GM12873 (cell line): Measurements from ENCODE around the gene TKT.
A peak's percentile ranks its signal among the peaks of the same experiment; 100 is the strongest.

Source experiments
- CTCF ChIP-seq: IDR thresholded peaks from 2 replicates; pipeline ENCODE4 v1.5.1; 2012; ENCODE audit warnings: low read depth, mild to moderate bottlenecking, moderate library complexity, low read length, control low read depth; ENCODE audit not compliant: insufficient read depth; ENCODE audit errors: missing control alignments

TKT gene

DNA sequence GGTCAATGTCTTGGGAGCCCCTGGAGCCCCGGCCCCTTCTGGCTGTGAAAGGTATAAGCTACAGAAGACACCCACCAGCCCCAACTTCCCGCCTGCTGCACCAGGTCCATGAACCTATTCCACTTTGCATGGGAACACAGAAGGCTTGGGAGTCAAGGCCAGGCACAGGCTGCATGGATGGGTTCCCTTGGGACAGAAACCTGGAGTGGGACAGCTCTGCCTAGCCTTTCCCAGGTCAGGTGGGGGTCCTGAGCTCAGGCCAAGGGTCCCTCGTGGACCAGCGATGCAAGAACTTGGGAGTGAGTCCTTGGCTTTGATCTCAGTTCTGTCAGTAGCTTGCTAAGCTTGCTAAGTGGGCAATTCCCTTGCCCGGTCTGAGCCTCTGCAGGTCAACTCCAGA lies 25.0 kb downstream of the TKT start:
- no peak for TF ChIP-seq CTCF

DNA sequence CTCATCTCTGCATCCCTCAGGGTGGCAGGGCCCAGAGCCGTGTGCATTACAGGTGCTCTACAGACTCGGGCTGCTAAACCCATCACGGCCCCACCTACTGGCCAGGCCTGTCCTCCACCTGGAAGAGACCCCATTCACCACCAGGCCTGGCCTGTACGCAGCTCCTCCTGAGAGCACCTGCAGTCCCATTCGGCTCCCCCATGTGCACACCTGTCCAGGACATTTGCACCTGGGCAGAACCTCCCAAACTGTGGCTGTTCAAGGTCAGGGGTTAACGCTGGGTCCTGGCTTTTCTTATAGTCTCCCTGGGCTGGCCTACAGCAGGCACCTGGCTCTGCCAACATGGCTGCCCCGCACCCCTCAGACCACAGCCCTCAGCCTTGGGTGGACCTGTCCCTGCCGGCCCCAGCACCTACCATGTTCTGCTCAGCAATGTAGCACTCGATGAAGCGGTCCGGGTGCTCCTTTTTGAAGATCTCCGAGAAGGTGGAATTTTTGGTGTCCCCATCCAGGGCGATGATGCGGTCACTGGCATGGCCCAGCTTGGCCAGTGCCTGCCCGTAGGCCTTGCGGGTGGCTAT lies 25.7 kb downstream of the TKT start:
- TF ChIP-seq CTCF, result peak; percentile 13

GRCh38 chr3:53229606-53230005 lies 26.2 kb downstream of the TKT start:
- no peak for TF ChIP-seq CTCF

GRCh38 chr3:53229171-53229570 lies 26.7 kb downstream of the TKT start:
- TF ChIP-seq CTCF, result no peak

DNA sequence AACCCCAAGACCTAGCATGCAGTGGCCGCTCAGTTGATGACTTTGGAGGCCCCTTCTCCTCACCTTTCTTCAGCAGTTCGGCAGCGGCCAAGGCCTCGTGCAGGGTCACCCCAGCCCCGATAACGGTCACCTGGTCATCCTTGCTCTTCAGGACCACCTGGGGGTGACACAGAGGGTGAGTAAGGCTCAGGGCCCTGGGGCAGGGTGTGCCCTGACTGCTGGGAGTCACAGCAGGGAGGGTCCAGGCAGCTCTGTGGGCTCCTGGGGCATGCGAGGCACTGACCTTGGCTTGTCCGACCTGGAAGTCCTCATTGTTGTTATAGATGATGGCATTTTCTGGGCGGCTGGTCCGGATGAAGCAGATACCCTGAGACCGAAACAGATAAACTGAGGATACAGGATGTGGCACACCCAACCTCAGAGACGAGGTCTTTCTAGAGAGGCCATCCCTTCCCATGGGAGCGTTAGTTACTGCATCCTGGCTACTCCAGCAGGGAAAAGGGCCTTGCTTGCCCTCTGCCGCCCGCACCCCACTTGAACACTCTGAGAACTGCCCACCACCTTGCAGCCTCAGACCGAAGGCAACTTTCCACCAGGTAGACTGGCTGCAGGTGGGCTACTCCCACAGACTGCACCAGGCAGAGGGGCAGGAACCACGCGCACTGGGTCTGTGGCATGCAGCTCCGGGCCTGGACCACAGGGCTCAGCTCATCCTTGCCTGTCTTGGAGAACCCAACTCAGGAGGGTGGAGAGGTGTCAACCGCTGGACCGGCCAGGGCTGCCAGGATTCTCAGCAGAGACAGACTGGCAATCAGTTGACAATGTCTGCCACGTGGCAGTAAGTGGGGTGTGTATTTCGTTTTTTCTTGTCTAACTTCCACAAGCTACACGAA lies 27.6 kb downstream of the TKT start:
- no peak for TF ChIP-seq CTCF

GRCh38 chr3:53226841-53227407 lies 28.9 kb downstream of the TKT start:
- TF ChIP-seq CTCF, result no peak

- no peak for TF ChIP-seq CTCF
Observed at GRCh38 chr3:53226142-53226840, 29.5 kb downstream of the TKT start.
